Measurements from ENCODE around the gene GLB1L2. TPM values are rescaled to one million over a fixed set of nuclear protein-coding genes. Genes with fewer than 3 reads are reported as not detected.

The GLB1L2 gene
- total and polyA plus RNA-seq, 12 donors: 0.11 to 0.72 (median 0.30) TPM

DNA sequence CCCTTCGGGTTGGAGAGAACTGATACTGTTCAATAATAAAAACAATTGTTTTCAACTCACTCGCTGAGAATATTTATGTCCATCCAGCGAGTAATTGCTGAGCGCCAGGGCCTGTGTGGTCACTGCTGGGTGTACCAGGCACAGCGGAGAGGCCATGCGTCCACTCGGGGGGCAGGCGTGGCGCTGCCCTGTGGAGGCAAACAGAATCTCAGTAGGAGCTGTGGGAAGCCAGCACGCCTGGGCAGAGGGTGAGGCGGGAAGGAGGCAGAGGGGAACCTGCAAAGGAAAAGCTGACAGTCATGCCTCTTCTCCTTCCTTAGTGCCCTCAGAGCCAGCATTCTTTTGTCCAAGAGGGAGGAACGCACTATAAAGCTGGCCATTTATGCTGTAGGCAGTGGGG lies 44.2 kb upstream of the GLB1L2 start:
- TF ChIP-seq, protein P1, sequence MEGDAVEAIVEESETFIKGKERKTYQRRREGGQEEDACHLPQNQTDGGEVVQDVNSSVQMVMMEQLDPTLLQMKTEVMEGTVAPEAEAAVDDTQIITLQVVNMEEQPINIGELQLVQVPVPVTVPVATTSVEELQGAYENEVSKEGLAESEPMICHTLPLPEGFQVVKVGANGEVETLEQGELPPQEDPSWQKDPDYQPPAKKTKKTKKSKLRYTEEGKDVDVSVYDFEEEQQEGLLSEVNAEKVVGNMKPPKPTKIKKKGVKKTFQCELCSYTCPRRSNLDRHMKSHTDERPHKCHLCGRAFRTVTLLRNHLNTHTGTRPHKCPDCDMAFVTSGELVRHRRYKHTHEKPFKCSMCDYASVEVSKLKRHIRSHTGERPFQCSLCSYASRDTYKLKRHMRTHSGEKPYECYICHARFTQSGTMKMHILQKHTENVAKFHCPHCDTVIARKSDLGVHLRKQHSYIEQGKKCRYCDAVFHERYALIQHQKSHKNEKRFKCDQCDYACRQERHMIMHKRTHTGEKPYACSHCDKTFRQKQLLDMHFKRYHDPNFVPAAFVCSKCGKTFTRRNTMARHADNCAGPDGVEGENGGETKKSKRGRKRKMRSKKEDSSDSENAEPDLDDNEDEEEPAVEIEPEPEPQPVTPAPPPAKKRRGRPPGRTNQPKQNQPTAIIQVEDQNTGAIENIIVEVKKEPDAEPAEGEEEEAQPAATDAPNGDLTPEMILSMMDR (IDR thresholded peaks at IDR 0.05): no peak
- WGBS, 2 donors: 90 to 94% methylated on average over 12 of the region's 12 CpGs
- H3K27ac ChIP-seq: no peak overlapping the region
- H3K36me3 ChIP-seq: no peaks in the 10 kb centered on the region
- no peak for DNase-seq
- H3K4me3 ChIP-seq: no peak overlapping the region
- intact Hi-C loops (cut with DNase I): no loop called here
- H3K9me3 ChIP-seq: no peaks in the 10 kb centered on the region
- ATAC-seq: no peak
- H3K4me1 ChIP-seq: peaks cover 0 to 1% (median 0%) of the 10 kb centered on the region in 9 donors
- H3K27me3 ChIP-seq: peaks cover 0 to 8% (median 0%) of the 10 kb centered on the region in 7 donors

DNA sequence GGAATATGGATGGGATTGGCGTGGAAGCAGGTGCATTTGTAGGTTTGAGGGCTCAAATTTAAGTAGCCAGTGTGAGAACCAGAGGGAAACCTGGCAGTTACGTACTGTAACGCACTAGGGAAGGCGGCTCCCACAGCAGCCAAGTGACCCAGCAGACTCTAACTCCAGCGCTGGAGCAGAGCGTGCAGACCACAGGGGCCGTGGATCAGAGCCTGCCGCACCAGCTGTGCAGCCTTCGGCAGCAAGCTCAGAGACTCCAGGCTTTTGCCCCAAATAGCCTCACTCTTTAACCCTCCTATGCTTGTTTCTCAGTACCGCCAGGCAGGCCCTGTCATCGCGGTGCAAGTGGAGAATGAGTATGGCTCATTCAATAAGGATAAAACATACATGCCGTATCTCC lies 43.3 kb upstream of the GLB1L2 start:
- H3K36me3 ChIP-seq: no peaks in the 10 kb centered on the region
- no peak for ATAC-seq
- intact Hi-C loops (cut with DNase I): no loop called here
- H3K4me1 ChIP-seq: no peaks in the 10 kb centered on the region
- DNase-seq: no peak
- WGBS, 2 donors: 92 to 93% methylated on average over 13 of the region's 13 CpGs
- H3K27me3 ChIP-seq: peaks cover 0 to 4% (median 0%) of the 10 kb centered on the region in 7 donors
- no peak overlapping the region for H3K27ac ChIP-seq
- no peaks in the 10 kb centered on the region for H3K9me3 ChIP-seq
- TF ChIP-seq, protein P1 (IDR thresholded peaks at IDR 0.05): no peak
- H3K4me3 ChIP-seq: no peak overlapping the region

DNA sequence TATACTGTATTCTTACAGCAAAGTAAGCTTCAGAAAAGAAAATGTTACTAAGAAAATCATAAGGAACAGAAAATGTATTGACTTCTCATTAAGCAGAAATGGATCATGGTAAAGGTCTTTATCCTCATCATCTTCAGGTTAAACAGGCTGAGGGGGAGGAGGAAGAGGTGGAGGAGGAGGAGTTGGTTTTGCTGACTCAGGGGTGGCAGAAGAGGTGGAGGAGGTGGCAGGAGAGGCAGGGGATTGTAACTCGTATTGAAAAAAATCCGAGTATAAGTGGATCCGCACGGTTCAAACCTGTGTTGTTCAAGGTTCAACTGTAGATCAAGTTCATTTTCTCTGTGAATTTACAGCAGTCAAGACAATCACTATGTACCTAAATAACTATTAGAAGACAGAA lies 42.6 kb upstream of the GLB1L2 start:
- Histone ChIP-seq H3K27me3 (peaks cover 0 to 3% (median 0%) of the 10 kb centered on the region in 7 donors), H3K9me3 (no peaks in the 10 kb centered on the region), H3K4me3 (no peak overlapping the region), H3K36me3 (no peaks in the 10 kb centered on the region), H3K27ac (no peak overlapping the region), H3K4me1 (no peaks in the 10 kb centered on the region)
- TF ChIP-seq, protein P1 (IDR thresholded peaks at IDR 0.05): no peak
- DNase-seq (no peak), ATAC-seq (no peak)
- 84 to 86% methylated on average over 4 of the region's 4 CpGs for WGBS, 2 donors
- intact Hi-C loops (cut with DNase I): no loop called here

DNA sequence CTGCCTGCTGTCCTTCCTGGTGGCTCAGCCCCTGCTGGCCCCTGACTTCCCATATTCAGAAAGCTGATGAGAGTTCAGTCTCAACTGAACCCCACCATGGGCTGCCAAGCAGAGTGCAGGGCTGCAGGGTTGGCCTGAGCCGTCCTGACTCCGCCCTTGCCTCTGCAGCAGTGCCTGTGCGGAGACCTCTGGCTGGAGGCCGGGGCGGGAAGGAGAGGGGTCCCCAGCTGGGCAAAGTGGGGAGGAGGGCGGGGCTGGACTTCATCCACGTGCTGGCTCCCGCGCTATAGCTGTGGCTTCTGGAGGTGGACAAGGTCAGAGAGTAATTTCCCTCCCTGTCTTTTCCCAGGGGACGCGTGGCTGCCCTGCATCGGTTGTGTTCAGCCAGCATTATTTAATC lies 42.0 kb upstream of the GLB1L2 start:
- TF ChIP-seq, protein P1 (IDR thresholded peaks at IDR 0.05): no peak
- Histone ChIP-seq H3K4me1 (no peaks in the 10 kb centered on the region), H3K27ac (no peak overlapping the region), H3K36me3 (no peaks in the 10 kb centered on the region), H3K27me3 (peaks cover 0 to 7% (median 0%) of the 10 kb centered on the region in 7 donors), H3K4me3 (no peak overlapping the region), H3K9me3 (no peaks in the 10 kb centered on the region)
- ATAC-seq (peak in 6 of 8 donors; percentile 19 to 48 (median 26)), DNase-seq (no peak)
- intact Hi-C loops (cut with DNase I): no loop called here
- 37 to 40% methylated on average over 12 of the region's 12 CpGs for WGBS, 2 donors

Data from heart right ventricle (tissue), 16 donors.